NCI-H748 (cell line): Measurements from ENCODE around the gene PDYN.

Source experiments
- DNase-seq: peaks from one replicate; lab custom pipeline; 2025; ENCODE audit not compliant: unreplicated experiment; lab: John Stamatoyannopoulos, UW

The PDYN gene

GRCh38 chr20:1995531-1996310 lies 1.9 kb upstream of the PDYN start:
- no peak for DNase-seq

GRCh38 chr20:1994627-1995026 lies 769 bp upstream of the PDYN start:
- no peak for DNase-seq

- no peak for DNase-seq
Measured at GRCh38 chr20:1992359-1993110, 1.3 kb downstream of the PDYN start.

DNA sequence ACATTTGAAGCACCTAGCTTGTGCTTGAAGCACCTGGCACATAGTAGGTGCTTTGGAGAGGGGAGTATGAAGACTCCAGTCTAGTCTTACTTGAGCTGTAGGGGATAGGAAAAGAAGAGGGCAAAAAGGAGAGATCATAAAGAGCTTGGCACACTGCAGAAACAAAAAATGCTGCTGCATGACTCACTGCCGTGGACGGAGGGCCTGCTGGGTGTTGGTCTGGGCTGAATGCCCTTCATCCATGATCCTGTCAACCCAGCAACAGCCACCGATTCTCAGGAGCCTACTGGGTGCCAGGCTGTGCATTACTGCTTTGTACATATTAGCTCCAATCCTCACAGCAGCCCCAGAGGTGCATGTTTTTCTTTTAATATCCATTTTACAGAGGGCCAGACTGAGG lies 6.0 kb downstream of the PDYN start:
- no peak for DNase-seq

DNA sequence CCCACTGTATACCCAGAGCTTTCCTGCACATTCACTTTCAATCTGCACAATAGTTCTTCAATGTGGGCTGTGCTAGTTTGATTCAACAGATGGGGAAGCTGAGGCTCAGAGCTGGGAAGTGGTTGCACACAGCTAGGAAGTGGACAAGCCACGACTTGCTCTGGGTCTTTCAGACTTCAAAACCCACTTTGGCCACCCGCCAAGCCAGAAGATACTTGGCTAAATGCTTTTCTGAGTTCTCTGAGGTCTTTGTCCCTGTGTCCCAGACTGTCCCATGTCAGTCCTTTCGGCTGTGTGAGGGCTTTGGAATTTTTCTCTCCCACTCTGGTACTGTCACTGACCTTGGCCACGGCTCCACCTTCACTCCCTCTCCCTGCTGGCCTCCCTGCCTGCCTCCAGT lies 10.6 kb downstream of the PDYN start:
- DNase-seq = no peak

GRCh38 chr20:1982686-1983085 lies 11.2 kb downstream of the PDYN start:
- no peak for DNase-seq

GRCh38 chr20:1979106-1979778 lies 14.6 kb downstream of the PDYN start:
- no peak for DNase-seq

DNA sequence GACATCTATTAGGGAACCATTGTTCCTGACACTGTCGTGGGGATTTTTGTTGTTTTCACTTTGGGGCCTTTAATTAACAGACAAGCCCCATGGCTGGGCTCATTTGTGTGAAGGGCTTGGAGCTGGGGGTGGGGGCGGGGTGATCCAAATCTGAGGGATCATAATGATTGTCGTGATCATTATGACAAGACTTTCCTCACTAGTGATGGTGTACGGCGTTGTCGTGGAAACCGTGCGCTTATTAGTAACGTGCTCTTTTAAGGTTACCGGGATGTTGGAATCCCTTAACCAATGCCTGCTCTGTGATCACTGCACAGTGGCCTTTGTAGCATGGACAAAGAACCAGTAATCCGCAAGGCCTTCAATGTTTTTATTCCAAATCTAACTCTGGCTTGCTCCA lies 18.6 kb downstream of the PDYN start:
- no peak for DNase-seq

DNA sequence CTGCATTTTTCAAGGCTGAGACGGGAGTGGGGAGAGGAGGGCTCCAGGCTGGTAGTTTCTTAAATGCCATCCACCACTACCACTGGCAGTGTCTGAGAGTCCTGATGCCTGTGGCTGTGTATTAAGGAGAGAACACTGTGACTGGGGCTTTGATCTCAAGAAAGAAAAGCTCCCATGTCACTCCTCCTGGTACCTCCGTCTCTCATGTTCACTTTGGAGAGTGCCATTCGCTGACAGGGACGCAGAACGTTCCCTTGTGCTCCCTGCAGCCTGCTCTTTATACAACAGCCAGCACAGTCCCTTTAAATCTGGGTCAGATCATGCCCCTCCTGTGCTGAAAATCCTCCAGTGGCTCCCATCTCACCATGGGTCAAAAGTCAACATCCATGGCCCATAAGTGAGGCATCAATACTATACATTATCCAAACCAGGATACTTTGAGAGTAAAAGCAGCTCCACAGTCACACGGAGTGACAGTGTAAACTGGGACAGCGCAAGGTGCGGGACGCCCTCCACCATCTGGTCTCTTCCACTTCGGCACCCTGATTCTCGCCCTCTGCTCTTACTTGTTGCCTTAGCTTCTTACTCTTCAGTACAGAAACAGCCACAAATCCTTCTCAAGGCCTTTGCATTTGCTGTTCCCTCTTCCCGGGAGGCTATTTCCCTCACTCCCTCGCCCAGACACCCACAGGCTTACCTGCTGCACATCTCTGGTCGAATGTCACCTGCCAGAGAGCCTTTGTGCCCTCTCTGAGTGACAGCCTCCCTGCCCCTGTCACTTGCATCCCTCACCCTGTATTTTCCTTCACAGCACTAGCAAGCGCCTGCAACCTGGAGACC lies 20.0 kb downstream of the PDYN start:
- no peak for DNase-seq

GRCh38 chr20:1971893-1972586 lies 21.8 kb downstream of the PDYN start:
- no peak for DNase-seq

DNA sequence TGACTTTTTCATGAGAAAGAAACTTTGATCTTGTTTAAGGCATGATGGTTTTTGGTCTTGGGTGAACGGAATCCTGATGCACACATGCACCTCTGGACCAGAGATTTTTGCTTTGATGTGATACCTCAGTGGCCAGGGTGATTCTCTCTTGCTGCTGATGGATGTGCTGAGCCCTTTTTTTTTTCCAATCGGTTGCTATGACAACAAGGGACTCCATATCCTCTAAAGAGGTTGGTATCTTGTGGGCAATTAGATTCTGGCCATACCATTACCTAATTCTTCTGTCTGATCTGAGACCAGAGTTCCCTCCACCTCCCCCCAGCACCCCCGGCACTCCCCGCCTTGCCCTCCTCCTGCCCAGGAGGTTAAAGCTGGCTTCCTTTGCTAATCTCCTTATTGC lies 24.9 kb downstream of the PDYN start:
- DNase-seq = peak; percentile 66

- DNase-seq = peak; percentile 92
Measured at GRCh38 chr20:1965520-1966351, 28.1 kb downstream of the PDYN start.

- DNase-seq = no peak
Measured at GRCh38 chr20:1964659-1965405, 29.0 kb downstream of the PDYN start.

- no peak for DNase-seq
Measured at GRCh38 chr20:1964061-1964460, 29.8 kb downstream of the PDYN start.

GRCh38 chr20:1961374-1961773 lies 32.5 kb downstream of the PDYN start:
- DNase-seq = peak; percentile 30

DNA sequence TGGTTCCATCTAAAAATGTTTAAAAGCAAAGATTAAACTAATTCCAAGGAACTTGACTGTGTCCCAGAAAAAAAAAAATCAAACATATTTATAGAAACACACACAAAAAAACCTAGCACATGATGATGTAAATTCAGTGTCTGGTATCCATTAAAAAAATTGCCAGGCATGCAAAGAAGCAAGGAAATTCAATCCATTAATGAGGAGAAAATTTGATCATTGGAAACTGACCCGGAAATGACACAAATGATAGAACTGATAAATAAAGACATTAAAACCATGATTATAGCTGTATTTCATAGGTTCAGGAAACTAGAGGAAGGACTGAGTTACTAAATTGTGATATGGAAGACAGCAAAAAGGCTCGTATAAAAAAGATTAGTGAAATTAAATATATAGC lies 34.7 kb downstream of the PDYN start:
- no peak for DNase-seq

GRCh38 chr20:1958426-1958825 lies 35.4 kb downstream of the PDYN start:
- DNase-seq = no peak

DNA sequence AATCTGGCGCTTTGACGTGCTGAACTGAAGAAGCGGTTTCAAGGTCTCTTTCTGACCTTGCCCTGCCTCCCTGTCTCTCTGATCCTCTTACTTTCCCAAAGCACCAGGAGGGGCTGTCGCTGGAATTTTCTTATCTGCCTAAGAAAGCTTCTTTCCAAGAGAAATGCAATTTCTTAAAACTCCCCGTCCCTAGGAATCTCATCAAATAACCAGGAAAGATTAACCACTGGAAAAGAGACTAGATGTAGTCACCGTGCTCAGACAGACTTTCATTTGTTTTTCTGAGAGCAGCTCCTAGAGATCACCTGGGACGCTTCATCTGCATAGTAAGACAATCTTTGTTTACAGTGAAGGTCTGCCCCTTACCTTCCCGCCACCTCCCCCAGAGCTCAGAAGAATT lies 38.6 kb downstream of the PDYN start:
- no peak for DNase-seq

GRCh38 chr20:1953621-1954020 lies 40.2 kb downstream of the PDYN start:
- DNase-seq = no peak
